PC-3 (cell line): ENCODE results near the gene FBXO4. TPM values are rescaled to one million over a fixed set of nuclear protein-coding genes. Genes with fewer than 3 reads are reported as not detected.

Experiments
- ATAC-seq: fragments of 200-7000 bp; cut with Tn5 transposase; 2 replicates; pipeline ENCODE4 v1.9.1; 2020; ENCODE audit warnings: mild to moderate bottlenecking, moderate library complexity
- BruUV-seq: library from RNA; stranded (reverse); fragments of 400-500 nt; replicated peaks from 2 replicates; lab custom pipeline; 2021; lab: Mats Ljungman, UMichigan
- CTCF ChIA-PET: fragments of 300-600 bp; sonication (Branson Sonifier 250); formaldehyde crosslinking; loops from one replicate; lab custom pipeline; 2022; ENCODE audit warnings: antibody characterized with exemption; lab: Charles Lee
- POLR2A ChIA-PET: fragments of 300-600 bp; sonication (Branson Sonifier 250); formaldehyde crosslinking; loops from one replicate; lab custom pipeline; 2022; ENCODE audit warnings: antibody characterized with exemption; ENCODE audit not compliant: unreplicated experiment; lab: Charles Lee
- DNase-seq: peaks from one replicate; pipeline ENCODE4 v3.0.0-alpha.2; 2015
- H2AFZ ChIP-seq: fragments of 300-600 bp; sonication (generic); 2 replicates; pipeline ENCODE4 v1.6.0; 2016; ENCODE audit warnings: antibody characterized with exemption, low read length
- H3F3A ChIP-seq: fragments of 300-600 bp; sonication (generic); one replicate; pipeline ENCODE4 v1.6.0; 2017; ENCODE audit warnings: antibody characterized with exemption, low read length, control low read depth, mild to moderate bottlenecking; ENCODE audit not compliant: unreplicated experiment
- H3K27ac ChIP-seq: fragments of 300-600 bp; sonication (generic); 2 replicates; pipeline ENCODE4 v1.5.1; 2016; ENCODE audit warnings: mild to moderate bottlenecking, low read length
- H3K27me3 ChIP-seq: fragments of 300-600 bp; sonication (generic); 2 replicates; pipeline ENCODE4 v1.6.1; 2016; ENCODE audit warnings: low read length, mixed read lengths
- H3K36me3 ChIP-seq: fragments of 300-600 bp; sonication (generic); 2 replicates; pipeline ENCODE4 v1.6.1; 2016; ENCODE audit warnings: low read depth, mixed run types, low read length, mixed read lengths
- H3K4me1 ChIP-seq: fragments of 300-600 bp; sonication (generic); 2 replicates; pipeline ENCODE4 v1.5.1; 2016; ENCODE audit warnings: low read length; ENCODE audit not compliant: insufficient read depth
- H3K4me2 ChIP-seq: fragments of 300-600 bp; sonication (generic); 2 replicates; pipeline ENCODE4 v1.6.0; 2016; ENCODE audit warnings: low read length
- H3K4me3 ChIP-seq: fragments of 300-600 bp; sonication (generic); 2 replicates; pipeline ENCODE4 v1.5.1; 2016; ENCODE audit warnings: mild to moderate bottlenecking, low read length, mixed read lengths
- H3K79me2 ChIP-seq: fragments of 300-600 bp; sonication (generic); 2 replicates; pipeline ENCODE4 v1.6.1; 2017; ENCODE audit warnings: low read length, mixed read lengths
- H3K9ac ChIP-seq: fragments of 300-600 bp; sonication (generic); 2 replicates; pipeline ENCODE4 v1.6.0; 2016; ENCODE audit warnings: mild to moderate bottlenecking, low read length
- H3K9me2 ChIP-seq: fragments of 300-600 bp; sonication (generic); replicated peaks from 2 replicates; pipeline ENCODE4 v1.6.1; 2016; ENCODE audit warnings: mixed run types, low read length, mixed read lengths
- H3K9me3 ChIP-seq: fragments of 300-600 bp; sonication (generic); 2 replicates; pipeline ENCODE4 v1.6.1; 2016; ENCODE audit warnings: low read length, mixed read lengths
- H4K20me1 ChIP-seq: fragments of 300-600 bp; sonication (generic); 2 replicates; pipeline ENCODE4 v1.6.1; 2016; ENCODE audit warnings: low read length, mixed read lengths
- CTCF ChIP-seq: fragments of 300-600 bp; sonication (generic); conservative IDR thresholded peaks from 2 replicates; pipeline ENCODE4 v1.5.1; 2017; ENCODE audit warnings: antibody characterized with exemption, low read depth, mild to moderate bottlenecking, low read length
- EZH2 ChIP-seq: fragments of 300-600 bp; sonication (generic); IDR thresholded peaks from one replicate; pipeline ENCODE4 v1.6.1; 2017; ENCODE audit warnings: antibody characterized with exemption, mild to moderate bottlenecking, low read length; ENCODE audit not compliant: unreplicated experiment
- EZH2phosphoT487 ChIP-seq: fragments of 300-600 bp; sonication (generic); IDR thresholded peaks from 2 replicates; pipeline ENCODE4 v1.6.1; 2018; ENCODE audit warnings: mild to moderate bottlenecking, antibody characterized with exemption, low read length, borderline replicate concordance
- intact Hi-C: fragments of 100-400 bp; cut with micrococcal nuclease; formaldehyde crosslinking; loops from 2 replicates; pipeline ENCODE4 v1.9.0; 2023
- total RNA-seq: library from RNA; depleted of rRNA; stranded (reverse); fragments of >200 nt; gene quantifications from 2 replicates; pipeline ENCODE4 v1.2.3, GENCODE V29; 2014

FBXO4 gene
- total RNA-seq, 1 experiment from 2014 or later, result 18.1 TPM

GRCh38 chr5:41918105-41918504, 7.0 kb upstream of the FBXO4 start:
- H3K27ac ChIP-seq, result no peak overlapping the region
- DNase-seq (no peak), ATAC-seq (no peak)
- no peak overlapping the region for H3K4me3 ChIP-seq
- intact Hi-C loops, result loop anchor here (5.0 kb wide), 1 partner anchor 46 kb away; the partner anchor contains the start of gene OXCT1
- no peaks in the 10 kb centered on the region for H4K20me1 ChIP-seq
- H3K9me3 ChIP-seq, result no peaks in the 10 kb centered on the region
- H3K27me3 ChIP-seq, result no peaks in the 10 kb centered on the region
- no peaks in the 10 kb centered on the region for H3F3A ChIP-seq
- no peak overlapping the region for H2AFZ ChIP-seq
- no TSS peak for BruUV-seq
- peaks cover 10% of the 10 kb centered on the region for H3K4me1 ChIP-seq
- H3K36me3 ChIP-seq, result peaks cover 23% of the 10 kb centered on the region; the same call in 1 of the 2 replicates
- ChIA-PET CTCF (no interaction called here), POLR2A (no interaction called here)
- H3K79me2 ChIP-seq, result no peaks in the 10 kb centered on the region
- H3K4me2 ChIP-seq, result no peak overlapping the region
- H3K9me2 ChIP-seq, result no peaks in the 10 kb centered on the region
- no peak for TF ChIP-seq CTCF
- TF ChIP-seq EZH2, result no peak
- no peak for TF ChIP-seq EZH2phosphoT487
- no peak overlapping the region for H3K9ac ChIP-seq

- TF ChIP-seq EZH2phosphoT487 (no peak), EZH2 (no peak), CTCF (no peak)
- Histone ChIP-seq H3K4me3 (no peak overlapping the region), H3K27me3 (no peaks in the 10 kb centered on the region), H3K79me2 (no peaks in the 10 kb centered on the region), H3K4me2 (no peak overlapping the region), H3K9ac (no peak overlapping the region), H3K36me3 (peaks cover 17% of the 10 kb centered on the region; the same call in 1 of the 2 replicates), H3K4me1 (peaks cover 27% of the 10 kb centered on the region), H3K9me2 (no peaks in the 10 kb centered on the region), H3F3A (no peaks in the 10 kb centered on the region), H2AFZ (no peak overlapping the region), H4K20me1 (no peaks in the 10 kb centered on the region), H3K9me3 (no peaks in the 10 kb centered on the region), H3K27ac (no peak overlapping the region)
- no TSS peak for BruUV-seq
- intact Hi-C loops, result loop anchor here (10.0 kb wide), 1 partner anchor 134 kb away; no protein-coding TSS in a partner anchor
- CTCF ChIA-PET, result interaction anchor here (1.2 kb wide), 1 partner anchor 65 kb away, joined by 3 read pairs; no protein-coding TSS in a partner anchor
- DNase-seq, result no peak
- POLR2A ChIA-PET, result no interaction called here
- no peak for ATAC-seq
Measured at GRCh38 chr5:41921166-41921565, 3.9 kb upstream of the FBXO4 start.

GRCh38 chr5:41921874-41922273, 3.2 kb upstream of the FBXO4 start:
- ATAC-seq, result peak; percentile 14; the same call in 1 of the 2 replicates
- H3F3A ChIP-seq, result no peaks in the 10 kb centered on the region
- H4K20me1 ChIP-seq, result no peaks in the 10 kb centered on the region
- no peak overlapping the region for H2AFZ ChIP-seq
- H3K9me3 ChIP-seq, result no peaks in the 10 kb centered on the region
- peak; percentile 90 for DNase-seq
- H3K9ac ChIP-seq, result no peak overlapping the region
- ChIA-PET POLR2A (no interaction called here), CTCF (interaction anchor here (1.2 kb wide), 1 partner anchor 65 kb away, joined by 3 read pairs; no protein-coding TSS in a partner anchor)
- H3K9me2 ChIP-seq, result no peaks in the 10 kb centered on the region
- no TSS peak for BruUV-seq
- H3K27ac ChIP-seq, result no peak overlapping the region
- no peak for TF ChIP-seq EZH2phosphoT487
- no peak for TF ChIP-seq EZH2
- no peak for TF ChIP-seq CTCF
- H3K4me1 ChIP-seq, result peaks cover 30% of the 10 kb centered on the region
- intact Hi-C loops, result loop anchor here (10.0 kb wide), 1 partner anchor 133 kb away; no protein-coding TSS in a partner anchor
- no peaks in the 10 kb centered on the region for H3K79me2 ChIP-seq
- H3K36me3 ChIP-seq, result peaks cover 16% of the 10 kb centered on the region; the same call in 1 of the 2 replicates
- no peaks in the 10 kb centered on the region for H3K27me3 ChIP-seq
- H3K4me3 ChIP-seq, result no peak overlapping the region
- H3K4me2 ChIP-seq, result peak overlapping the region; percentile 12; the same call in 1 of the 2 replicates
